Activated naive CD8-positive, alpha-beta T cell treated with anti-CD3 and anti-CD28 coated beads, Interleukin-2, amount 50 U/mL, for 24 hours (primary cell): ENCODE results near the gene DYSF.
"Not testable (repeated sequence)": the region's sequence is repeated elsewhere in the genome, so short reads cannot be mapped to it uniquely, and the experiment has no call there.

Source experiments
- ATAC-seq: fragments of 150-1000 bp; cut with Tn5 transposase; one replicate; pipeline ENCODE4 v1.10.0; 2021
- DNase-seq: peaks from one replicate; pipeline ENCODE4 v3.0.0; 2021
- H3K27ac Mint-ChIP-seq: one replicate; pipeline ENCODE4 v1.8.0; 2021; ENCODE audit warnings: mild to moderate bottlenecking, mixed read lengths
- H3K27me3 Mint-ChIP-seq: one replicate; pipeline ENCODE4 v1.8.0; 2021; ENCODE audit warnings: mixed read lengths
- H3K36me3 Mint-ChIP-seq: one replicate; pipeline ENCODE4 v1.8.0; 2021; ENCODE audit warnings: low read depth, mixed read lengths
- H3K4me1 Mint-ChIP-seq: one replicate; pipeline ENCODE4 v1.8.0; 2021; ENCODE audit warnings: mixed read lengths
- H3K4me3 Mint-ChIP-seq: one replicate; pipeline ENCODE4 v1.8.0; 2021; ENCODE audit warnings: mild to moderate bottlenecking, moderate library complexity, mixed read lengths
- H3K9me3 Mint-ChIP-seq: one replicate; pipeline ENCODE4 v1.8.0; 2021; ENCODE audit warnings: mixed read lengths

The DYSF gene

DNA sequence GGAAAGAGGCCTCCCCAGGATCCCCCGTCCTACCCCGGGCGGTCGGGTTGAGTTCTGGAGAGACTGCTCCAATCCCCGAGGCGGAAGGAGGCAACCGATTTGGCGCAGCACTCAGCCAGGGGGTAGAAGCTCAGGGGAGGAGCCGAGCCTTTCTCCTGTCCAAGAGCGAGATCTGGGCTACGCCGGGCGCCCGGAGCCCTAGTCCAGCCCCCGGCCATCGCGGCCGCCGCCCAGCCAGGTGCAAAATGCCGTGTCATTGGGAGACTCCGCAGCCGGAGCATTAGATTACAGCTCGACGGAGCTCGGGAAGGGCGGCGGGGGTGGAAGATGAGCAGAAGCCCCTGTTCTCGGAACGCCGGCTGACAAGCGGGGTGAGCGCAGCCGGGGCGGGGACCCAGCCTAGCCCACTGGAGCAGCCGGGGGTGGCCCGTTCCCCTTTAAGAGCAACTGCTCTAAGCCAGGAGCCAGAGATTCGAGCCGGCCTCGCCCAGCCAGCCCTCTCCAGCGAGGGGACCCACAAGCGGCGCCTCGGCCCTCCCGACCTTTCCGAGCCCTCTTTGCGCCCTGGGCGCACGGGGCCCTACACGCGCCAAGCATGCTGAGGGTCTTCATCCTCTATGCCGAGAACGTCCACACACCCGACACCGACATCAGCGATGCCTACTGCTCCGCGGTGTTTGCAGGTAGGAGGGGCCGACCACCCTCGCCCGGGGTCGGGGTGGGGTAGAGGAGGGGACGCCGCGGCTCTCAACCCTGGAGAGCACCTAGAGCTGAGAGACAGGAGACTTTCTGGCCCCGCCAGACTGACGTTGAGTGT, at the start of gene DYSF:
Gene DYSF (plus strand): TSS at position 158 of the 817 bp plus-strand sequence.
- Mint-ChIP-seq H3K27ac (no peak within 1 kb of the TSS), H3K9me3 (no peaks in the 10 kb centered on the region), H3K36me3 (no peaks in the 10 kb centered on the region), H3K4me3 (peak within 1 kb of the TSS; percentile 39), H3K27me3 (peaks cover 38% of the 10 kb centered on the region), H3K4me1 (peaks cover 20% of the 10 kb centered on the region)
- no peak for ATAC-seq
- DNase-seq = no peak

DNA sequence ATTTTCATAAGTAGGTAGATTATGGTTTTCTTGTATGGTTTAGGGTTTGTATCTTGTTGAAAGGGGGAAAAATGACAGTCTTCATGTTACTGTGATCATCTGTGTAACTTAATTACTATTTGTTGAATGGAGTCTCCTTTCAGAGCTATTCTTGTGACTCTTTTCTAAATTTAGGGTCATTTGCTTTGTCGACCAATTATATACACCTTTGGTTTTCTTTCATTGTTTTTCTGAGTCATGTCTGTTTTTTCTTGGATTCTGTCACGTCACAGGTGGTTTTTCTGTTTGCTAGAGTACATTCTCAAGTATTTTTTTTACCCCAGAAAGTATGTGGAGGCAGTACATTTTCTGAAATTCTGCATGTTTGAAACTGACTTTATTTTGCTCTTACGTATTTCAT, 43.8 kb upstream of the DYSF start:
- peaks cover 52% of the 10 kb centered on the region for H3K36me3 Mint-ChIP-seq
- no peaks in the 10 kb centered on the region for H3K27me3 Mint-ChIP-seq
- H3K9me3 Mint-ChIP-seq = peaks cover 4% of the 10 kb centered on the region
- no peak overlapping the region for H3K27ac Mint-ChIP-seq
- no peak overlapping the region for H3K4me3 Mint-ChIP-seq
- DNase-seq (no peak), ATAC-seq (no peak)
- H3K4me1 Mint-ChIP-seq = no peaks in the 10 kb centered on the region

DNA sequence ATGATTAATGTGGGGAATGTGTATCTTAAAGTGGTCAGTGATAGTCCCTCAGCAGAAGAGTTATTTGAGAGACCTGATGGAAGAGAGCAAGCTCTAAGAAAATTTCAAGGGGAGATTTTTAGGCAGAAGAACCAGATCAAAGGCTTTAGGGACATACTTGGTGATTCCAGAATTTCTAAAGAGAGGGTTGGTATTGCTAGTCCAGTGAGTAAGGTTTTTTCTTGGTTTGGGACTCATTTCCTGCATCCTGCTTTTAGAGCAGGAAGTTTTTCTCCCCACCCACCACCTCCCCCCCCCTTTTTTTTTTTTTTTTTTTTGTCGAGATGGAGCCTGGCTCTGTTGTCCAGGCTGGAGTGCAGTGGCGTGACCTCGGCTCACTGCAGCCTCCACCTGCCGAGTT, 42.7 kb upstream of the DYSF start:
- H3K36me3 Mint-ChIP-seq = peaks cover 43% of the 10 kb centered on the region
- DNase-seq (no peak), ATAC-seq (no peak)
- H3K4me1 Mint-ChIP-seq = no peaks in the 10 kb centered on the region
- H3K9me3 Mint-ChIP-seq = peaks cover 4% of the 10 kb centered on the region
- H3K4me3 Mint-ChIP-seq = no peak overlapping the region
- H3K27me3 Mint-ChIP-seq = no peaks in the 10 kb centered on the region
- H3K27ac Mint-ChIP-seq = no peak overlapping the region

- not testable (repeated sequence) for DNase-seq, H3K27ac Mint-ChIP-seq, H3K4me1 Mint-ChIP-seq, H3K27me3 Mint-ChIP-seq, H3K9me3 Mint-ChIP-seq, ATAC-seq, H3K36me3 Mint-ChIP-seq
- H3K4me3 Mint-ChIP-seq = peak overlapping the region; percentile 78
Measured at GRCh38 chr2:71416866-71417265, 36.5 kb upstream of the DYSF start.

DNA sequence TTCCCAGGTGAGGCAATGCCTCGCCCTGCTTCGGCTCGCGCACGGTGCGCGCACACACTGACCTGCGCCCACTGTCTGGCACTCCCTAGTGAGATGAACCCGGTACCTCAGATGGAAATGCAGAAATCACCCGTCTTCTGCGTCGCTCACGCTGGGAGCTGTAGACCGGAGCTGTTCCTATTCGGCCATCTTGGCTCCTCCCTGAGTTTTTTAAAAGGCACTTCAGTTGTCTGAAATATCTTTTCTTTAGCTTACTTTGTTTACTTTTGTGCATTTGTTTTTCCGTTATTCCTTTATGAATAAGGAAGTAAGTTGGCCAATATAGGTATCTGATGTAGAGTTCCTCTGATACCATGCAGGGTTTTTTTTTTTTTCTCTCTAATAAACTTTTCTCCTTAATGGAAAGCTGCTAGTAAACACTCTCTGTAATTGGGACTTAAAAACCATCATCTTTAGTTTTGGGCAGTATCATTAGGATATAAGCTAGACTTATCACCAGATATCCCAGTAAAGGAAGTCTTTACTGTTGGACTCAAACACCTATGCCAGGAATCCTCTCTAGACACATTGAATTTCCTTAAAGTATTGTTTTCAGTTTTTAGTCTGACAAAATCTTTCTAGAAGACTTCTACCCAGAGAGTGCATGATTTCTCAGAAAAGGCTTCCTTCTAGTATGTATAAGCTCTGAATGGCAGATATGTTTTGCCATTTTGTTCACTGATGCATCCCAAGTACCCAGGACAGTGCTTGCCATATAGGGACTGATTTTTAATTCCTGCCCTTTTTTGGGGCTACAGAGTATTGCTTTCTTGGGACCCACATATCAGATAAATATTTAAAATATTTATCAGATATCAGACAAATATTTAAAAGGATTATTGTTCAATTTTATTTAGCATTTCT, 35.8 kb upstream of the DYSF start:
- Mint-ChIP-seq H3K4me1 (peaks cover 7% of the 10 kb centered on the region), H3K36me3 (peaks cover 12% of the 10 kb centered on the region), H3K27ac (peak overlapping the region; percentile 69), H3K9me3 (no peaks in the 10 kb centered on the region), H3K4me3 (peak overlapping the region; percentile 78), H3K27me3 (no peaks in the 10 kb centered on the region)
- DNase-seq (no peak), ATAC-seq (no peak)

GRCh38 chr2:71419145-71419544, 34.2 kb upstream of the DYSF start:
- Mint-ChIP-seq H3K9me3 (no peaks in the 10 kb centered on the region), H3K27me3 (no peaks in the 10 kb centered on the region), H3K36me3 (peaks cover 26% of the 10 kb centered on the region), H3K27ac (no peak overlapping the region), H3K4me1 (peaks cover 7% of the 10 kb centered on the region), H3K4me3 (no peak overlapping the region)
- ATAC-seq (no peak), DNase-seq (no peak)

- ATAC-seq (no peak), DNase-seq (no peak)
- Mint-ChIP-seq H3K27ac (no peak overlapping the region), H3K9me3 (no peaks in the 10 kb centered on the region), H3K27me3 (no peaks in the 10 kb centered on the region), H3K4me3 (no peak overlapping the region), H3K4me1 (peaks cover 7% of the 10 kb centered on the region), H3K36me3 (peaks cover 33% of the 10 kb centered on the region)
Measured at GRCh38 chr2:71419976-71420375, 33.4 kb upstream of the DYSF start.

- DNase-seq = no peak
- Mint-ChIP-seq H3K9me3 (no peaks in the 10 kb centered on the region), H3K36me3 (peaks cover 50% of the 10 kb centered on the region), H3K27me3 (no peaks in the 10 kb centered on the region), H3K27ac (no peak overlapping the region), H3K4me1 (peaks cover 2% of the 10 kb centered on the region), H3K4me3 (no peak overlapping the region)
- ATAC-seq = no peak
Measured at GRCh38 chr2:71422786-71423185, 30.6 kb upstream of the DYSF start.

- Mint-ChIP-seq H3K4me1 (peaks cover 2% of the 10 kb centered on the region), H3K27ac (no peak overlapping the region), H3K27me3 (no peaks in the 10 kb centered on the region), H3K4me3 (no peak overlapping the region), H3K36me3 (peaks cover 53% of the 10 kb centered on the region), H3K9me3 (no peaks in the 10 kb centered on the region)
- ATAC-seq (no peak), DNase-seq (no peak)
Measured at GRCh38 chr2:71423817-71424420, 29.4 kb upstream of the DYSF start.

DNA sequence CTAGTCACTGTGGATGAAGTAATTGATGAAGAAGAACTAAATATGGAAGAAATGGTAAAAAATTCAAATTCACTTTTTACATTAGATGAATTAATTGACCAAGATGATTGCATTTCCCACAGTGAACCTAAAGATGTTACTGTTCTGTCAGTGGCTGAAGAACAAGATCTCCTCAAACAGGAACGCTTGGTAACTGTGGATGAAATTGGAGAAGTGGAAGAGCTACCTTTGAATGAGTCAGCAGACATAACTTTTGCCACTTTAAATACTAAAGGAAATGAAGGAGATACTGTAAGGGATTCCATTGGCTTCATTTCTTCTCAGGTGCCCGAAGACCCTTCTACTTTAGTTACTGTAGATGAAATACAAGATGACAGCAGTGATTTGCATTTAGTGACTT, 26.6 kb upstream of the DYSF start:
- Mint-ChIP-seq H3K27ac (peak overlapping the region; percentile 21), H3K4me3 (no peak overlapping the region), H3K36me3 (peaks cover 49% of the 10 kb centered on the region), H3K4me1 (no peaks in the 10 kb centered on the region), H3K9me3 (no peaks in the 10 kb centered on the region), H3K27me3 (no peaks in the 10 kb centered on the region)
- no peak for ATAC-seq
- no peak for DNase-seq

DNA sequence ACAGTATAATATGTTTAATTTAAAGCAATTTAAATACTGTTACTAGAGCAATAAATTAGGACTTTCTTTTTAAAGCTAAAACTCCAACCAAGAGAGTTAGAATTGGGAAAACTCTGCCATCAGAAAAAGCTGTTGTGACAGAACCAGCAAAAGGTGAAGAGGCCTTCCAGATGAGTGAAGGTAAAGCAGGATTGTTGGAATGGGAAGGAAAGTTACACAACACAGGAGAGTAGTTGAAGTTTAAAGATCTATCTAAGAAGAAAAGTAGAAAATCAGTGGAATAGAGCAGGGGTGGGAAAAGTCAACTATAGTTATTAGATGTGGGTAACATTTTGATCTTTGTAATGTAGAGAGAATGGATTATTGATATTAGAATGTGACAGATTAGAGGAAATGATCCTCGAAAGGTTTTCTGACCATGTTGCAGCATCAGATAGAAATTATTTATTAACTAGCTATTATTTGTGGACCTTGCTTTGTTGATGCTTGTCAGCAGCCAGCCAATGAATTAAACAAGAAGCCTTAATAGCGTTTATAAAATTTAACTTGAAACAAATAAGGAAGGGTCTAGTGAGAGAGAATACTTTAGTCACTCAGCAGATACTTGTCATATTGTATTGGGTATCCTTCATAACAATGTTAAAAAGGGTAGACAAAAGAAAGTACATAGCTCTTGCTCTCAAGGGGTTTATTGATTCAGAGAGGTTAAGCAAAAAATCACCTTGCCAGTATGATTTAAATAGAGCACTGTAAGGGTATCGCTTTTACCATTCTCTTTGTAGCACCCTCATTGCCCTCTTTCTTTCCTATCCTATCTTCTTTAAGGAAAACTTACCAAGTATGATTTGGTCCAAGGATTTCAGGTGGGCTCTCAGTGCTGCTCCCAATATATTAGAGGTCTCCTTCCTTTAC, 24.6 kb upstream of the DYSF start:
- DNase-seq = no peak
- no peak for ATAC-seq
- Mint-ChIP-seq H3K4me1 (no peaks in the 10 kb centered on the region), H3K27me3 (no peaks in the 10 kb centered on the region), H3K4me3 (no peak overlapping the region), H3K27ac (no peak overlapping the region), H3K36me3 (peaks cover 47% of the 10 kb centered on the region), H3K9me3 (no peaks in the 10 kb centered on the region)

DNA sequence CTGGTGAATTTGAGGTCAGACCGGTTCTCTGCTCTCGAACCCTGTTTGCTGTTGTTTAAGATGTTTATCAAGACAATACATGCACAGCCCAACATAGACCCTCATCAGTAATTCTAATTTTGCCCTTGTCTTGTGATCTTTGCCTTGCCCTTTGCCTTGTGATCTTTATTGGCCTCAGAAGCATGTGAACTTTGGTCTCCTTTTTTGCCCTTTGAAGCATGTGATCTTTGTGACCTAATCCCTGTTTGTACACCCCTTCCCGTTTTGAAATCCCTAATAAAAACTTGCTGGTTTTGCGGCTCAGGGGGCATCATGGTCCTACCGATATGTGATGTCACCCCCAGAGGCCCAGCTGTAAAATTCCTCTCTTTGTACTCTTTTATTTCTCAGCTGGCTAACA, 8.2 kb upstream of the DYSF start:
- ATAC-seq, H3K36me3 Mint-ChIP-seq, H3K9me3 Mint-ChIP-seq, DNase-seq, H3K27me3 Mint-ChIP-seq, H3K4me1 Mint-ChIP-seq, H3K27ac Mint-ChIP-seq, H3K4me3 Mint-ChIP-seq: not testable (repeated sequence)

GRCh38 chr2:71446505-71446904, 6.9 kb upstream of the DYSF start:
- peaks cover under 1% of the 10 kb centered on the region for H3K36me3 Mint-ChIP-seq
- H3K4me1 Mint-ChIP-seq = no peaks in the 10 kb centered on the region
- no peak overlapping the region for H3K27ac Mint-ChIP-seq
- DNase-seq = no peak
- ATAC-seq = no peak
- no peaks in the 10 kb centered on the region for H3K9me3 Mint-ChIP-seq
- H3K4me3 Mint-ChIP-seq = no peak overlapping the region
- H3K27me3 Mint-ChIP-seq = peaks cover 3% of the 10 kb centered on the region

DNA sequence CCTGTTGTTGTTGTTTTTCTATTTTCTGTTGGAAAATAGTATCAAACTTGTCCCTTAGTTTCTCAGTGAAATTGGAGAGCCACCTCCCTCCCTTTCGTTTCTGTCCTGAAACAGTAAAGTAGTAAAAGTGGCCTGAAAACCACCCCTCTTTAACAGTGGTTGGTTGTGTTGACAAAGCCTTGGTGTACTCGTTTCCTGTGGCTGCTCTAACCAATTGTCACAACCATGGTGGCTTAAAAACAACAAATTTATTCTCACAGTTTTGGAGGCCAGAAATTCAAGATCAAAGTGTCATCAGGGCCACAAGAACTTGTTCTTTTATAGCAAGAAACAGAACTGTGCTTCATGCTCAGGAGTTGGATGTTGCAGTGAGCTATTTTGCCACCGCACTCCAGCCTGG, 4.0 kb upstream of the DYSF start:
- Mint-ChIP-seq H3K27me3 (peaks cover 17% of the 10 kb centered on the region), H3K27ac (no peak overlapping the region)

More for the DNA sequence above, 4.0 kb upstream of the DYSF start:
- Mint-ChIP-seq H3K9me3 (no peaks in the 10 kb centered on the region), H3K4me3 (no peak overlapping the region), H3K36me3 (no peaks in the 10 kb centered on the region), H3K4me1 (peaks cover 11% of the 10 kb centered on the region)
- no peak for DNase-seq
- ATAC-seq = no peak
